Liver (tissue), 9 donors: ENCODE results near the gene PRIMPOL. TPM values are rescaled to one million over a fixed set of nuclear protein-coding genes. Genes with fewer than 3 reads are reported as not detected.
"Not testable (repeated sequence)": the region's sequence is repeated elsewhere in the genome, so short reads cannot be mapped to it uniquely, and the experiment has no call there.

Experiments used
- DNase-seq: peaks from one replicate; pipeline ENCODE4 v3.0.0-alpha.2; 2017; ENCODE audit warnings: low spot score
- H3K27ac ChIP-seq, 2 donors: one replicate each; pipeline ENCODE4 v1.7.0; 2013; ENCODE audit warnings: inconsistent platforms in 2 of 2, low read length in 2 of 2, control low read depth in 1 of 2, low read depth in 1 of 2, mild to moderate bottlenecking in 1 of 2
- H3K27me3 ChIP-seq, 4 donors: one replicate each; pipeline versions ENCODE4 v1.6.1 to v1.7.0; 2013; ENCODE audit warnings: low read length in 3 of 4, inconsistent platforms in 1 of 4, mild to moderate bottlenecking in 1 of 4, moderate library complexity in 1 of 4; ENCODE audit not compliant: control insufficient read depth in 4 of 4, insufficient read depth in 4 of 4
- H3K36me3 ChIP-seq, 4 donors: one replicate each; pipeline versions ENCODE4 v1.6.1 to v1.7.0; 2013; ENCODE audit warnings: low read length in 3 of 4, mild to moderate bottlenecking in 3 of 4, low read depth in 1 of 4, moderate library complexity in 1 of 4; ENCODE audit not compliant: control insufficient read depth in 4 of 4, insufficient read depth in 3 of 4
- H3K4me1 ChIP-seq, 4 donors: one replicate each; pipeline versions ENCODE4 v1.6.1 to v1.7.0; 2013; ENCODE audit warnings: low read length in 3 of 4, mild to moderate bottlenecking in 3 of 4, moderate library complexity in 1 of 4; ENCODE audit not compliant: control insufficient read depth in 4 of 4, insufficient read depth in 4 of 4
- H3K4me3 ChIP-seq, 3 donors: one replicate each; pipeline versions ENCODE4 v1.6.1 to v1.7.0; 2013; ENCODE audit warnings: low read length in 3 of 3, control low read depth in 1 of 3, low read depth in 1 of 3, mild to moderate bottlenecking in 1 of 3
- H3K9ac ChIP-seq, 2 donors: one replicate each; pipeline ENCODE4 v1.7.0; 2013; ENCODE audit warnings: low read length in 2 of 2, mild to moderate bottlenecking in 2 of 2, moderate library complexity in 2 of 2, control low read depth in 1 of 2, low read depth in 1 of 2
- H3K9me3 ChIP-seq, 4 donors: one replicate each; pipeline versions ENCODE4 v1.6.1 to v1.7.0; 2013; ENCODE audit warnings: low read length in 3 of 4; ENCODE audit not compliant: control insufficient read depth in 4 of 4
- CTCF ChIP-seq: fragments of 150-350 bp; IDR thresholded peaks from 2 replicates; pipeline ENCODE4 v1.5.1; 2017; ENCODE audit warnings: improper control_type of control experiment, low read depth, low read length; ENCODE audit not compliant: missing input control
- EGR1 ChIP-seq, 2 donors: IDR thresholded peaks; 2 replicates each; pipeline ENCODE4 v1.6.1; 2016 to 2018; ENCODE audit warnings: antibody characterized with exemption in 2 of 2, low read depth in 2 of 2
- FOXA1 ChIP-seq: IDR thresholded peaks from 2 replicates; pipeline ENCODE4 v1.6.1; 2016; ENCODE audit warnings: antibody characterized with exemption
- GABPA ChIP-seq, 2 donors: IDR thresholded peaks in 1 of 2; conservative IDR thresholded peaks in 1 of 2; 2 replicates each; pipeline ENCODE4 v1.6.1; 2016; ENCODE audit warnings: antibody characterized with exemption in 2 of 2, mild to moderate bottlenecking in 1 of 2, moderate library complexity in 1 of 2
- HNF4A ChIP-seq, 2 donors: conservative IDR thresholded peaks; 2 replicates each; pipeline ENCODE4 v1.6.1; 2016; ENCODE audit warnings: antibody characterized with exemption in 2 of 2, mild to moderate bottlenecking in 2 of 2
- JUND ChIP-seq, 2 donors: IDR thresholded peaks; 2 replicates each; pipeline ENCODE4 v1.6.1; 2016; ENCODE audit warnings: antibody characterized with exemption in 2 of 2
- NR2F2 ChIP-seq: IDR thresholded peaks from 2 replicates; pipeline ENCODE4 v1.6.1; 2016; ENCODE audit warnings: antibody characterized with exemption
- RAD21 ChIP-seq, 2 donors: IDR thresholded peaks; 2 replicates each; pipeline ENCODE4 v1.6.1; 2016; ENCODE audit warnings: antibody characterized with exemption in 2 of 2, mild to moderate bottlenecking in 2 of 2
- REST ChIP-seq: IDR thresholded peaks from 2 replicates; pipeline ENCODE4 v1.6.1; 2016; ENCODE audit warnings: antibody characterized with exemption, mild to moderate bottlenecking
- RXRA ChIP-seq, 2 donors: IDR thresholded peaks; 2 replicates each; pipeline ENCODE4 v1.6.1; 2017 to 2018; ENCODE audit warnings: antibody characterized with exemption in 2 of 2, mild to moderate bottlenecking in 1 of 2
- SP1 ChIP-seq: IDR thresholded peaks from 2 replicates; pipeline ENCODE4 v1.6.1; 2018; ENCODE audit warnings: antibody characterized with exemption, mild to moderate bottlenecking
- TAF1 ChIP-seq: conservative IDR thresholded peaks from 2 replicates; pipeline ENCODE4 v1.6.1; 2016; ENCODE audit warnings: antibody characterized with exemption, mild to moderate bottlenecking
- YY1 ChIP-seq: IDR thresholded peaks from 2 replicates; pipeline ENCODE4 v1.6.1; 2016; ENCODE audit warnings: antibody characterized with exemption, mild to moderate bottlenecking
- WGBS: extraction: QIAGEN DNeasy Blood & Tissue Kit; methylation state at CpG from one replicate; pipeline ENCODE4 v1.1.7; 2013; 5-methylcytosine and 5-hydroxymethylcytosine counted together
- polyA plus RNA-seq, 2 donors: library from polyadenylated mRNA; stranded (reverse) in 1 of 2; unstranded in 1 of 2; fragments of 200-250 nt in 1 of 2; fragments of >200 nt in 1 of 2; fragmentation: Nextera tagmentation in 1 of 2; extraction: Ambion mirVana in 1 of 2; gene quantifications; one replicate each; pipeline versions ENCODE4 v1.2.1 to v1.2.3, GENCODE V29; 2013 to 2015
- total RNA-seq, 2 donors: library from RNA; depleted of rRNA; stranded (reverse); fragments of >200 nt; gene quantifications; one replicate each; pipeline ENCODE4 v1.2.3, GENCODE V29; 2014
- TF ChIP-seq, protein P1 (sequence below): IDR thresholded peaks from 2 replicates; pipeline ENCODE4 v1.6.1; 2016; ENCODE audit warnings: antibody characterized with exemption
- donor health status: healthy.
- donor health status: healthy.
- donor health status: healthy.
- donor health status: healthy.
- donor health status: healthy.

Gene PRIMPOL
- total and polyA plus RNA-seq, 4 donors: 2.2 to 7.3 (median 5.5) TPM

DNA sequence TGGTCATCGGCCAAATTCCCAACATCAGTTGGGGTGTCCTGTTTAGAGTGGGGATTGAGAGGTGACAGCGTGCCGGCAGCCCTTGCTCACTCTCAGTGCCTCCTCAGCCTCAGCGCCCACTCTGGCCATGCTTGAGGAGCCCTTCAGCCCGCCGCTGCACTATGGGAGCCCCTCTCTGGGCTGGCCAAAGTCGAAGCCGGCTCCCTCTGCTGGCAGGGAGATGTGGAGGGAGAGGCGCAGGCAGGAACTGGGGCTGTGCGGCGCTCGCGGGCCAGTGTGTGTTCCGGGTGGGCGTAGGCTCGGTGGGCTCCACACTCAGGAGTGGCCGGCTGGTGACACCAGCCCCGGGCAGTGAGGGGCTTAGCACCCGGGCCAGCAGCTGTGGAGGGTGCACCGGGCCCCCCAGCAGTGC, 91.4 kb downstream of the PRIMPOL start:
- no peaks in the 10 kb centered on the region for H3K36me3 ChIP-seq
- no peaks in the 10 kb centered on the region for H3K27me3 ChIP-seq
- WGBS: 98% methylated on average over 20 of the region's 20 CpGs
- H3K9ac ChIP-seq: no peak overlapping the region
- no peak for DNase-seq
- H3K27ac ChIP-seq: no peak overlapping the region
- TF ChIP-seq TAF1 (no peak), YY1 (no peak), GABPA (IDR thresholded peaks at IDR 0.05 in 1 of 2, conservative IDR thresholded peaks at IDR 0.05 in 1 of 2) (no peak), SP1 (no peak), EGR1 (IDR thresholded peaks at IDR 0.05; ENCODE audit: low read depth in 2 of 2) (no peak), CTCF (no peak), REST (no peak), RXRA (IDR thresholded peaks at IDR 0.05) (no peak), RAD21 (IDR thresholded peaks at IDR 0.05) (no peak), HNF4A (conservative IDR thresholded peaks at IDR 0.05) (no peak), JUND (IDR thresholded peaks at IDR 0.05) (no peak), NR2F2 (no peak)
- TF ChIP-seq, protein P1, sequence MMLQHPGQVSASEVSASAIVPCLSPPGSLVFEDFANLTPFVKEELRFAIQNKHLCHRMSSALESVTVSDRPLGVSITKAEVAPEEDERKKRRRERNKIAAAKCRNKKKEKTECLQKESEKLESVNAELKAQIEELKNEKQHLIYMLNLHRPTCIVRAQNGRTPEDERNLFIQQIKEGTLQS: no peak
- H3K4me3 ChIP-seq: no peak overlapping the region
- peaks cover 0 to 11% (median 1%) of the 10 kb centered on the region in 4 donors for H3K4me1 ChIP-seq
- no peaks in the 10 kb centered on the region for H3K9me3 ChIP-seq

- DNase-seq, H3K27ac ChIP-seq, H3K27me3 ChIP-seq, H3K36me3 ChIP-seq, H3K9ac ChIP-seq, H3K4me3 ChIP-seq, H3K9me3 ChIP-seq: not testable (repeated sequence)
- peaks cover 0 to 18% (median 6%) of the 10 kb centered on the region in 4 donors for H3K4me1 ChIP-seq
- 81% methylated on average over 1 of the region's 1 CpG for WGBS
Measured at GRCh38 chr4:184741651-184742050, 92.1 kb downstream of the PRIMPOL start.

DNA sequence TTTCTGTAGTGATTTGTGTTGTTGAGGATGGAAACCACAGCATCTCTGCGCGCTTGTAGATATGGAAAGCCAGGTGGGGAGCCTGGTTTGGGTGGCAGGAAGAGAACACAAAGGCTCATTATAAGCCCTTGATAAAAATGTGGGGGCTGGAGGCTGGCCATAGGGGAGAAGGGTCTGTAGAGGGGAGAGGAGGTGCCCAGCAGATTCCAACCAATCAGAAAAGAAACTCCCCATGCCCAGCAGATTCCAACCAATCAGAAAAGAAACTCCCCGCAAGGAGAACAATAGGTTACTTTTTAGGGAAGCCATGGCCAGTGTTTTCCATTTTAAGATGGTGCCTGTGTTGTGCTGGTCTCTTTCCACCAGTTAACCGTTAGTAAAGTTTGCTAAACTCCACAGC, 94.1 kb downstream of the PRIMPOL start:
- no peaks in the 10 kb centered on the region for H3K9me3 ChIP-seq
- no peaks in the 10 kb centered on the region for H3K27me3 ChIP-seq
- peaks cover 2 to 36% (median 23%) of the 10 kb centered on the region in 4 donors for H3K4me1 ChIP-seq
- TF ChIP-seq FOXA1 (no peak), EGR1 (IDR thresholded peaks at IDR 0.05; ENCODE audit: low read depth in 2 of 2) (no peak)
- H3K27ac ChIP-seq: no peak overlapping the region
- WGBS: 95% methylated on average over 4 of the region's 4 CpGs
- DNase-seq: no peak
- H3K9ac ChIP-seq: no peak overlapping the region
- no peaks in the 10 kb centered on the region for H3K36me3 ChIP-seq
- H3K4me3 ChIP-seq: no peak overlapping the region
